ENCODE results near the gene ADCY1. TPM values are rescaled to one million over a fixed set of nuclear protein-coding genes. Genes with fewer than 3 reads are reported as not detected.

Gene ADCY1
- total RNA-seq, 6 donors from 2014 or later = 0.46 to 4.1 (median 1.2) TPM

- H3K9me3 ChIP-seq = no peaks in the 10 kb centered on the region
- DNase-seq (no peak), ATAC-seq (ENCODE audit: low FRiP score in 2 of 2) (no peak)
- peak overlapping the region in 1 of 4 donors; percentile 45 for H3K27ac ChIP-seq
- H3K27me3 ChIP-seq = no peaks in the 10 kb centered on the region
- H3K4me1 ChIP-seq = peaks cover 0 to 6% (median 2%) of the 10 kb centered on the region in 4 donors
- H3K4me3 ChIP-seq = no peak overlapping the region
- no peaks in the 10 kb centered on the region for H3K36me3 ChIP-seq
- no peak for TF ChIP-seq POLR2A (IDR thresholded peaks at IDR 0.05)
- TF ChIP-seq CTCF (IDR thresholded peaks at IDR 0.05) = no peak
- TF ChIP-seq EP300 (IDR thresholded peaks at IDR 0.05) = no peak
- no peak for TF ChIP-seq POLR2AphosphoS5 (IDR thresholded peaks at IDR 0.05)
- WGBS, 2 donors = 87% methylated on average over 11 to 14 of the region's 16 CpGs
Observed at GRCh38 chr7:45716380-45717203, 142.4 kb downstream of the ADCY1 start.

GRCh38 chr7:45717537-45718235 lies 143.5 kb downstream of the ADCY1 start:
- H3K27me3 ChIP-seq = no peaks in the 10 kb centered on the region
- no peak for ATAC-seq (ENCODE audit: low FRiP score in 2 of 2)
- TF ChIP-seq POLR2A (IDR thresholded peaks at IDR 0.05) (no peak), EP300 (IDR thresholded peaks at IDR 0.05) (no peak), POLR2AphosphoS5 (IDR thresholded peaks at IDR 0.05) (no peak), CTCF (IDR thresholded peaks at IDR 0.05) (no peak)
- WGBS, 2 donors = 80 to 81% methylated on average over 11 to 17 of the region's 17 CpGs
- no peak overlapping the region for H3K4me3 ChIP-seq
- peaks cover 0 to 6% (median 2%) of the 10 kb centered on the region in 4 donors for H3K4me1 ChIP-seq
- H3K36me3 ChIP-seq = peaks cover 0 to 7% (median 3%) of the 10 kb centered on the region in 4 donors
- no peaks in the 10 kb centered on the region for H3K9me3 ChIP-seq
- H3K27ac ChIP-seq = no peak overlapping the region
- DNase-seq = no peak

GRCh38 chr7:45718464-45719330 lies 144.5 kb downstream of the ADCY1 start:
- H3K27me3 ChIP-seq = no peaks in the 10 kb centered on the region
- no peaks in the 10 kb centered on the region for H3K9me3 ChIP-seq
- WGBS, 2 donors = 66 to 72% methylated on average over 7 to 12 of the region's 12 CpGs
- DNase-seq (no peak), ATAC-seq (ENCODE audit: low FRiP score in 2 of 2) (no peak)
- H3K36me3 ChIP-seq = peaks cover 0 to 15% (median 9%) of the 10 kb centered on the region in 4 donors
- no peak overlapping the region for H3K27ac ChIP-seq
- TF ChIP-seq POLR2AphosphoS5 (IDR thresholded peaks at IDR 0.05) = no peak
- TF ChIP-seq POLR2A (IDR thresholded peaks at IDR 0.05) = no peak
- TF ChIP-seq CTCF (IDR thresholded peaks at IDR 0.05) = no peak
- no peak overlapping the region for H3K4me3 ChIP-seq
- peaks cover 0 to 6% (median 2%) of the 10 kb centered on the region in 4 donors for H3K4me1 ChIP-seq

- peaks cover 0 to 6% (median 2%) of the 10 kb centered on the region in 4 donors for H3K4me1 ChIP-seq
- H3K4me3 ChIP-seq = no peak overlapping the region
- TF ChIP-seq POLR2AphosphoS5 (IDR thresholded peaks at IDR 0.05) (no peak), EP300 (IDR thresholded peaks at IDR 0.05) (no peak), CTCF (IDR thresholded peaks at IDR 0.05) (no peak), POLR2A (IDR thresholded peaks at IDR 0.05) (no peak)
- WGBS, 2 donors = 93 to 100% methylated on average over 3 of the region's 3 CpGs
- ATAC-seq (ENCODE audit: low FRiP score in 2 of 2) = no peak
- no peak overlapping the region for H3K27ac ChIP-seq
- no peaks in the 10 kb centered on the region for H3K9me3 ChIP-seq
- DNase-seq = no peak
- peaks cover 3 to 34% (median 20%) of the 10 kb centered on the region in 4 donors for H3K36me3 ChIP-seq
- no peaks in the 10 kb centered on the region for H3K27me3 ChIP-seq
Observed at GRCh38 chr7:45720989-45721388, 146.8 kb downstream of the ADCY1 start.
